Stimulated activated CD4-positive, alpha-beta T cell treated with anti-CD3 and anti-CD28 coated beads, TNF-alpha, amount 100 ng/mL, for 24 hours (primary cell): ENCODE results near the gene BIRC5.
"Not testable (repeated sequence)": the region's sequence is repeated elsewhere in the genome, so short reads cannot be mapped to it uniquely, and the experiment has no call there.

Experiments used
- DNase-seq, 3 experiments: peaks; one replicate each; pipeline ENCODE4 v3.0.0-alpha.2; 2020; ENCODE audit warnings: low read depth in 3 of 3

Gene BIRC5

DNA sequence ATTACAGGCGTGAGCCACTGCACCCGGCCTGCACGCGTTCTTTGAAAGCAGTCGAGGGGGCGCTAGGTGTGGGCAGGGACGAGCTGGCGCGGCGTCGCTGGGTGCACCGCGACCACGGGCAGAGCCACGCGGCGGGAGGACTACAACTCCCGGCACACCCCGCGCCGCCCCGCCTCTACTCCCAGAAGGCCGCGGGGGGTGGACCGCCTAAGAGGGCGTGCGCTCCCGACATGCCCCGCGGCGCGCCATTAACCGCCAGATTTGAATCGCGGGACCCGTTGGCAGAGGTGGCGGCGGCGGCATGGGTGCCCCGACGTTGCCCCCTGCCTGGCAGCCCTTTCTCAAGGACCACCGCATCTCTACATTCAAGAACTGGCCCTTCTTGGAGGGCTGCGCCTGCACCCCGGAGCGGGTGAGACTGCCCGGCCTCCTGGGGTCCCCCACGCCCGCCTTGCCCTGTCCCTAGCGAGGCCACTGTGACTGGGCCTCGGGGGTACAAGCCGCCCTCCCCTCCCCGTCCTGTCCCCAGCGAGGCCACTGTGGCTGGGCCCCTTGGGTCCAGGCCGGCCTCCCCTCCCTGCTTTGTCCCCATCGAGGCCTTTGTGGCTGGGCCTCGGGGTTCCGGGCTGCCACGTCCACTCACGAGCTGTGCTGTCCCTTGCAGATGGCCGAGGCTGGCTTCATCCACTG is at the start of gene BIRC5:
TSS of gene BIRC5 (plus strand) at position 238 of the 690 bp plus-strand sequence. CDS start at position 302, 64 bp downstream.
- peak; percentile 80 to 92 (median 83) for DNase-seq

DNA sequence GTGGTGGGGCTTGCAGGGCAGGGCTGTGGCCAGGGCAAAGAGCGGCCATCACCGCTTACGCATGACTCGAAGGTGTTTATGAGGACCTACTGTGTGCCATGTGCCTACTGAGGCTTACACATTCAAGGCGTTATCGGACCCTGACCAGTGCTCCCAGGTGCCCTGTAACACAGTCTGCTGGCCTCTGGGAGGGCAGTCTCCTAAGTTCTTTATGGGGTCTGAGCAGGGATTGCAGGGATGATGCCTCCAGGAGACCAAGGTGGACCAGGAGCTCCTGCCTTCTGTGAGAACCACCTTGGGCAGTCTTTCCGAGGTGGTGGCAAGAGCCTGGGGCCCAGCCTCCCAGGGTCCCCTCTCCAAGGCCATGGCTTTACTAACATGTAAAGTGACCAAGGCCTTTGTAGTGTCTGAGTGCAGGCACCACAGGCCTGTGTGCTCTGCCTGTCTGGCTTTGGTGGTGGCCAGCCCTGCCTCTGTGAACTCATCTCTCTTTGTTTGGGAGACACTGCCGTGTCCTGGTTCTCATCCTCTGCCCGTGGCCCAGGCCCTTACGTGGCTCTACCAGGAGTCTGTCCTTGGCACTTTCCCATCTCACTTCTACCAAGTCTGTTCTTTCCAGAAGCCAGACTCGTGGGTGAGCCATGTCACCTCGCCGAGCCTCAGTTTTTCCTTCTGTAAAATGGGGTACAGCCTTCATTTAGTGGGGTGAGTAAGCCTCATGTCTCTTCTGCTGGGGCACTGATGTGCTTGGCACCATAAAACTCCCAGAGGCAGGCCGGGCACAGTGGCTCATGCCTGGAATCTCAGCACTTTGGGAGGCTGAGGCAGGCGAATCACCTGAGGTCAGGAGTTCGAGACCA is 49.1 kb upstream of the BIRC5 start:
- DNase-seq, result no peak

DNA sequence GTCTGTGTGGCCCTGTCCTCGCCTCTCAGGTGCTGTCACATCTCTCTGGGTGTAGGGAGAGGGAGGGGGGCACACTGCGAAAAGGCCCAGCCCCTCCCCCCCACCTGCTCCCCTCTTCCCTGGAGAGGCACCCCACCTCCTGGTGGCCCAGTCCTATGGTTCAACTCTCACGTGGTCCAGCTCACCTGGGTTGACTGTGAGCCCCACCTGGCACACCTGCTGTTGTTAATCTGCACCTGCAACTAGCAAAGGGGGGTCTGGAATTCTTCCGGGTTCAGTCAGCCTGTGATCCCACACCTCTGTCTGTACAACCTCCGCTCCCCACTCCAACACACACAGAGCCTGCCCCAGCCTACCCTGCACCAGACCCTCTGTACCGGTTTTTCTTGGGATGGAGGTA is 47.6 kb upstream of the BIRC5 start:
- no peak for DNase-seq

DNA sequence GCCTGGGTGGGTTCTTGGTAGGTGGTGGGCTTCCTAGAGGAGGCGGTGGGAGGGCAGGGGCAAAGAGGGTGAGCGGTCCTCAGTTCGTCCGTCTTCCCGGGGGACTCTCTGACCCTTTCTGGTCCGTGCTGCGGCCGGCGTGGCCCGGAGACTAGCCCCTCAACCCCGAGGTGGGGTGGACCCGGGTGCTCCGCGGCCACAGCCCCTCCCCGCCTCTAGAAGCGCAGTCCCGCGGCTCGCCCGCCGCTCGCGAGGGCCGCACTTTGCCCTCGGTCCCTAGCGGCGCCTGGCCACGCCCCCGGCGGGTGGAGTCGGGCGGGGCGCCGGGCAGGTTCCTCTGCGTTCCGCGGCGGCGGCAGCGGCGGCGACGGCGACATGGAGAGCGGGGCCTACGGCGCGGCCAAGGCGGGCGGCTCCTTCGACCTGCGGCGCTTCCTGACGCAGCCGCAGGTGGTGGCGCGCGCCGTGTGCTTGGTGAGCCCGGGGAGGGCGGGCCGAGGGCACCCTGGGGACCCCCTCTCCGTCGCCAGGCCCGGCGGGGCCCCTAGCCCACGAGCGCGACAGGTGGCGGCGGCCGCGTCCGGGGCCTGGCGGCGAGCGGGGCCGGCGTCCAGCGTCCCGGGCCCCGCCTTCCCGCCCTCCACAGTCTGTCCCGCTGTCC is 45.7 kb upstream of the BIRC5 start, which contains the start of gene SYNGR2:
TSS of gene SYNGR2 (plus strand) at position 340 of the 661 bp plus-strand sequence. CDS start at position 376, 36 bp downstream.
- DNase-seq, result peak; percentile 72 to 85 (median 80)

DNA sequence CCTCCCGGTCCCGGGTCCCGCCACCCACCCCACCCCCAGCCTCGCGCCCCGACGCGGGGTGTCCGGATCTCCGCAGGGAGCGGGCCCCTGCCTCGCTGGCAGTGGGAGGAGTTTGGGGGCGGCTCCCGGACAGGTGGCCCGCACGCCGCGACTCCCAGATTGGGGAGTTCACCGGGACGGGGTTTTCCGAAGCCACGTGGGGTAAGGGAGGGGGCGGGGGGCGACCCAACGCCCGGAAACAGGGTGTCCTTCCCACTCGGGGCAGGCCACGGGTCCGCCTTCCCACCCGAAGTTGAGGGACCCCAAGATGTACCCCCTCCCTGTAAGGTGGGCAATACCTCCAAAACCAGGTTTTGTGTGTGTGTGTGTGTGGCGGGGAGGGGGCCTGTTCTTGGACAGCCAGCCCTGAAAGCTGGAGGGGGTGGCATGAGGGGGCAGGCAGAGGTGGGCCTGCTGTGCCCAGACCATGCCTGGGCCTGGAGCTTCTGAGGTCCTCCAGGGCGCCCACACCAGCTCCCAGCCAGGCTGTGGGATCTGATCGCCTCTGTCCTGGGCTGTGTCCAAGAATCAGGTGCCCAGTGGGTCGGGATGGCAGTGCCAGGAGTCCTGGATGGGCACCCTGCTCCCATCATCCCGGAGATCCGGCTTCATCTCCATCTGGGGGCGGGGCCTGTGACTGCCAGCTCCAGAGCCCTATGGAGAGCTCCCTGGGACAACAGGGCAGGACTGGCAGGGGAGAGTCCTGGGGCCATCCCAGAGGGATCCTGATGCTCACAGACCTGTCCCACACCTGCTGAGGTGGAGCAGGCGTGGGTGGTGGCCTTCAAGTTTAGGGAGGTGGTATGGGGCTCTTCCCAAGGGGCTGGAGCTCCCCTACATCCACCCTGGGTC is 44.9 kb upstream of the BIRC5 start:
- peak; percentile 35 to 66 (median 36) for DNase-seq

DNA sequence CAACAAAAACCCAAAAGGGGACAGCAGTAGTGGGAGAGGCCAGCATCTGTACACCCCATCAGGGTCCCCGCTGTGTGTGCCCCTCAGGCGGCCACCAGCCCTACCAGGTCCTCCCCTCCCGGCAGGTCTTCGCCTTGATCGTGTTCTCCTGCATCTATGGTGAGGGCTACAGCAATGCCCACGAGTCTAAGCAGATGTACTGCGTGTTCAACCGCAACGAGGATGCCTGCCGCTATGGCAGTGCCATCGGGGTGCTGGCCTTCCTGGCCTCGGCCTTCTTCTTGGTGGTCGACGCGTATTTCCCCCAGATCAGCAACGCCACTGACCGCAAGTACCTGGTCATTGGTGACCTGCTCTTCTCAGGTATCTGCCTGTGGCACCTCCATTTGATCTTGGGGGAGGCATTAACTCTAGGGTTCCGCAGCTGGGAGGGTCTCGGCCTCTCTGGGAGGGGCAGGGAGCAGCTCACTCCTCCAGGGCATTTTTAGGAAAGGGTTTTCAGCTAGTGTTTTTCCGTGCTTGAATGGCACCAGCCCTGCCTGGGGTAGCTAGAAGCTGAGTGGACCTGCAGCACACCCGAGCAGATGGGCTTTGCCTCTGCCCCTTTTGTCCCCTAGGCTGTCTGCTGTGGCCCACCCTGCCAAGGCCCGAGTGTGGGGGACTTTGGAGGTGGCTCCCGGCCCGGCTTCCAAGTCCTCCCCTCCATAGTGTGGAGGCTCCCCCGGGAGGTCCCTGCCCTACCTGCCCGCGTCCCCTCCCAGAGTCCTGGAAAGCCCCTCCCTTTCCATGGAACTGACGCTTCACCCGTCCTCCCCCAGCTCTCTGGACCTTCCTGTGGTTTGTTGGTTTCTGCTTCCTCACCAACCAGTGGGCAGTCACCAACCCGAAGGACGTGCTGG is 43.1 kb upstream of the BIRC5 start:
- DNase-seq, result no peak

DNA sequence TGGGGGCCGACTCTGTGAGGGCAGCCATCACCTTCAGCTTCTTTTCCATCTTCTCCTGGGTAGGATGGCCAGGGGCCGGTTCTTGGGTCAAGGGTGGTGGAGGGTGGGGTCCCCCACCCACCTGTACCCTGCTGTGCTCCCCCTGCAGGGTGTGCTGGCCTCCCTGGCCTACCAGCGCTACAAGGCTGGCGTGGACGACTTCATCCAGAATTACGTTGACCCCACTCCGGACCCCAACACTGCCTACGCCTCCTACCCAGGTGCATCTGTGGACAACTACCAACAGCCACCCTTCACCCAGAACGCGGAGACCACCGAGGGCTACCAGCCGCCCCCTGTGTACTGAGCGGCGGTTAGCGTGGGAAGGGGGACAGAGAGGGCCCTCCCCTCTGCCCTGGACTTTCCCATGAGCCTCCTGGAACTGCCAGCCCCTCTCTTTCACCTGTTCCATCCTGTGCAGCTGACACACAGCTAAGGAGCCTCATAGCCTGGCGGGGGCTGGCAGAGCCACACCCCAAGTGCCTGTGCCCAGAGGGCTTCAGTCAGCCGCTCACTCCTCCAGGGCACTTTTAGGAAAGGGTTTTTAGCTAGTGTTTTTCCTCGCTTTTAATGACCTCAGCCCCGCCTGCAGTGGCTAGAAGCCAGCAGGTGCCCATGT is 42.3 kb upstream of the BIRC5 start:
- DNase-seq, result not testable (repeated sequence)

DNA sequence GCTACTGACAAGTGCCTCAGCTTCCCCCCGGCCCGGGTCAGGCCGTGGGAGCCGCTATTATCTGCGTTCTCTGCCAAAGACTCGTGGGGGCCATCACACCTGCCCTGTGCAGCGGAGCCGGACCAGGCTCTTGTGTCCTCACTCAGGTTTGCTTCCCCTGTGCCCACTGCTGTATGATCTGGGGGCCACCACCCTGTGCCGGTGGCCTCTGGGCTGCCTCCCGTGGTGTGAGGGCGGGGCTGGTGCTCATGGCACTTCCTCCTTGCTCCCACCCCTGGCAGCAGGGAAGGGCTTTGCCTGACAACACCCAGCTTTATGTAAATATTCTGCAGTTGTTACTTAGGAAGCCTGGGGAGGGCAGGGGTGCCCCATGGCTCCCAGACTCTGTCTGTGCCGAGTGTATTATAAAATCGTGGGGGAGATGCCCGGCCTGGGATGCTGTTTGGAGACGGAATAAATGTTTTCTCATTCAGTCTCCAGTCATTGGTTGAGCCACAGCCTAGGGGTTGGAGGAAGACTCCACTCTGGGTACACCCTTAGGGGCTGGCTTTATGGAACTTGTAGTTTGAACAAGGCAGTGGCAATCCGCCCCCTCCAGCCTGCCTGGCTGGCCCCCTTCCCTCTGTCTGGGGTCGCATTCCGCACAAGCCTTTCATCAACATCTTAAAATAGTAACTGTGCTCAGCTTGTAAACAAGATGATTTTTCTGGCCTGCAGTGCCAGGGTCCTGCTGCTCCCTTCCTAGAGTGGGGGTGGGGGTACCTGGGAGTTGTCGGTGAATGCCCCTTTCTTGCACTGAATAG is 41.6 kb upstream of the BIRC5 start:
- DNase-seq, result no peak

DNA sequence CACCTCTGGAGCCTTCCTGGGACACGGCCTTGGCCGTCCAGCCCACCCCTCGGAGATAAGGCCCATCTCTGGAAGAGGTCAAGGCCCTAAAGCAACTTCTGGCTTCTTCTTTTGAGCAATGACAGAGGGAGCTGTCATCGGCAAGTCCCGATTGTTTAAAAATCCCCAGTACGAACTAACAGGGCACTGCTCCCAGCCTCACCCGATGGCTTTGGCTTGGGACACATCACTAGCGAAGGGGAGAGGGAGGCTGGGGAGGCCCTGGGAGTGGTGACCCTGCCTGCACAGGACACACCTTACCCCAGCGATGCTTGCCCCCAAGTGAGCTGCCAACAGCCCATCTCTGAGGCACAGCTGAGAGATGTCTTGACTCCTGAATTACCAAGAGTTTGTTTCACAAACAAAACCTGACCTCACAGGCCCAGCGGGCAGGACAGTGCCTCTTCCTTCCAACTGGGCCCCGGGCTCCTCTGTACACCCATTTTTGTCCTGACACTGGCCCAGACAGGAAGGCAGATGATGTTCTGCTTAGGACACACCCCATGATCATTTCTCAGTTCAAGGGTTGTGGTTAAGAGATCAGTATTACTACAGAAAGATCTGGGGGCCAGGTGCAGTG is 40.8 kb upstream of the BIRC5 start:
- DNase-seq, result no peak

DNA sequence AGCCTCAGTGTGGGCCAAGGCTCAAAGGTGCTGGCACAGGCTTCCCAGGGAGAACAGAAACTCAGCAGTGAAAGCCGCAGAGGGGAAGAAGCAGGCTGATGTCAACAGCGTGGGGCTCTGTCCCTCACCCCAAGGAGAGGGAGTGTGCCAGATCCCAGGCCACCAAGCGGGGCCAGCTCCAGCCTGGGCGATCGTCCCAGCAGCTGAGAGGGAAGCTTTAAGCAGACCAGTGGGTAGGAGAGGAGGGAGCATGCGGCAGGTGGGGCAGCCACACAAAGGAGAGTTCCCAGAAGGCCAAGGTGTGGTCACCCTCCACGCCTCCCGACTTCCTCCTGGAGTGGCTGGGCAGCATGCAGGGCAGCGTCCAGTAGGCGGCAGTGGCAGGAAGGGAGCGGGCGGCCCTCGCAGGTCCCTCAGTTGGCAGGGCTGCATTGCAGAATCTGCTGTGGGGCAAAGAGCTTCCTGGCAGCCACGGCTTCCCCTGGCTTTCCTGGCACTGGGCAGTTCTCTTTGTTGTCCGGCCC is 39.6 kb upstream of the BIRC5 start:
- no peak for DNase-seq

DNA sequence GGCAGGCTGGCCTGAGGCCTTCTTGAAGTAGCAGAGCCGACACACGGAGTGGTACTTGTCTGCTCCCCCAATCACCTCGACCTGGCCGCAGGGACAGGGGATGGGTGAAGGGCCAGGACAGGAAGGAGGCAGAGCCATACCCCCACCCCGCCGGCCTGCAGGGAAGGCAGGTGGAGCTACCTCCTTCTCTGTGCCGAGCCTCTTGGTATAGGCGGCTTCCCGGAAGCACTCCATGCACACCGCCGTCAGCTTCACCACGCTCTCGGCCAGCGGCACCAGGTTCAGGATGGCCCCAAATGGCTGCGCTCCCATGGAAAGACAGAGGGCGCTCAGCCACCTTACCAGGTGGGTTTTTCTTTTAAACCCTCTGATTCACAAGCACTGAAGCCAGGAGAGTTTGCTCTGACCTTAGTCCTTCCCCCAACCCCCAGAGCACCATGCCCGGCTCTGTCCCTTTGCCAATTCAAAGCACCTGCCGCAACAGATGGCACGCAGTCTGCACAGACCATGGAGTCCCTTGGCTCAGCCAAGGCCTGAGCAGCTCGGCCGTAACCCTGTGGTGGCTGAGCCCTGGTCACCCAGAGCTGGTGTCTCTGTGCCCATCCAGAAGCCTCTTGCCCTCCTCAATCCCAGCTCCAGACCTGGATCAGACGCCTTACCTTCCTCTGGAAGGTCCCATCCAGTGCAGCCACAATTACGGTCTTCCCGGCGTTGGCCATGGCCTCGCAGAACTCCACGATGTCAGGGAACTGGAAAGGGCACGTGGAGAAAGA is 39.0 kb upstream of the BIRC5 start:
- no peak for DNase-seq

DNA sequence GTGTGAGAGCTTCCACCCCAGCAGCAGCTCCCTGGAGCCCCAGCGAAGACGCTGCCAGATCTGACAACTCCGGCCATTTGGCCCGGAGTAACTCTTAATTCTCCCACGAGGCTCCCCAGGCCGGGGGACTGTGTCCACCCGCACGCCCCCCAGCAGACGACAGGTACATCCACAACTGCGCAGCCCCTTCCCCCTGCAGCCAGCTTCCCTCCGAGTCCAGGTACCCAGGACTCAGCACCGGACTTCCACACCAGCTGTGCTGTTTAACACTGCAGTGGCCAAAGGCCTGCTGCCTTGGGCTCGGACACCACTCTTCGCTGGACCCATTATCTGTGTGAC is 38.4 kb upstream of the BIRC5 start:
- no peak for DNase-seq

DNA sequence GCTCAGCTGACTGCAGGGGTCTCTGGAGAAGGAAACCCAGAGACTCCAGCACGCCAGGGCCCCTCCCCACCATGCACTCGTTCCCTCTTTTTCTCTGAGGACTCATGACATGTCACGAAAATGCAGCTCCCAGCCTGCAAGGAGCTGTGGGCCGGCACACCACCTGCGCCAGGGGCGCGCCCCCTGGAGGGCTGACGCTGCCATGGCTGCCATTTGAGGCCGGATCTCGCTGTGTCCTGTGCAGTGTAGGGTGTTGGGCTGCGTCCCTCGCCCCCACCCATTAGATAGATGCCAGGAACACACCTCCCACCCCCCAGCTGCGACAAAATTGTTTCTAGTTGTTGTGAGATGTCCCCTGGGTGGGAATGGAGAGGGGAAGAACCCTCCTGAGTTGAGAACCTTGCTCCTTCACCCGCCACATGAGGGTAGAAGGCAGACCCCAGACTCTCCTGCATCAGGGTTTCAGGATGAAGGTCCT is 37.5 kb upstream of the BIRC5 start:
- peak; percentile 60 to 73 (median 65) for DNase-seq

DNA sequence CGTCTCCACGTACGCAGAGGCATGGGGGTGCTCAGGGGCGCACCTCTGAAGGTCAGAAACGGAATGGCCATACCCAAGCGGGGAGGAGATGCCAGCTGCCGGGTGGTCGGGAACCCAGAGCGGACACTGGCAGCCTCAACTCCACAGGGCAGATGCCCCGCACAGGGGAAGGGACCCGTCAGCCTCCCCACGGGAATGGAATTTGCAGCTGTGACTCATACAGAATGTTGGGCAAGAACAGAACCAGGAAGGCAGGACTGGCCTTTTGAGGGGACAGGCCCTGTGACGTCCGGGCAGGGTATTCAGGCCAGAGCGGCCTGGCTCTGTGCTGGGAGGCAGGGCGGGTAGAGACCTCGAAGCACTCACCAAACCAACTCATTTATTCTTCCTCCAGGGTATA is 34.7 kb upstream of the BIRC5 start:
- no peak for DNase-seq

DNA sequence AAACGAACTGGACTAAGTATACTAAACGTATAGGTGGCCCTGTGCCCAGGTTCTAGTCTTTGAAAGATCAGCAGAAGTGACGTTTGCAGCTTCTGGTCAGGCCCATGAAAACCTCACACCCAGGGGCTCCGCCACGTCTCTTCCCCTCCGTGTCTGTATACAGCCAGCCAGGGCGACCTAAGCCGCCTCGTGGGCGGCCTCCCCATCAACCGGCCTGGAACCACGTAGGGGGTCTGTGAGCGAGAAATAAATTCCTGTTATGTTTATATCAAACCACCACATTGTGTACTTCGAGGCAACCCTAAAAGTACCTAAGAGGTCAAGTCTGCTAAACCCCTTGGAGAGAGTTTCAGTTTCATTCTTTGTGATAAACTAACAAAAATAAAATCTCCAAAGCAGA is 34.0 kb upstream of the BIRC5 start:
- DNase-seq, result no peak

DNA sequence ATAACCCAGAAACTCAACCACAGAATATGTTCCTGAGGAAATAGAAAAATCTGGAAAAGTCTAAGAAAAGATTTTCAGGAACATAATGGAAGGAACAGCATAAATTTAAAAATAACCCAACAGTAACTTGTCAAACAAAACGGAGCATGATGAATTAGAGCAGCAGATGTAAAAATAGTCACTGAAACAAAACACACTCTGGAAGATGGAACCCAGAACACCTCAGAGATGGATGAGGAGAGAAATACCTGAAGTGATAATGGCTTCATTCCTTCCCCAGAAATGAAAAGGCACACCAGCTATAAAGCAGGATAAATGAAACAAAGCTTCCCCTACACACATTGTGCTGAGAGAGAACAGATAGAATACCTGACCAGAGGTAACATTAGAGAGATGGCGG is 33.5 kb upstream of the BIRC5 start:
- DNase-seq, result no peak

DNA sequence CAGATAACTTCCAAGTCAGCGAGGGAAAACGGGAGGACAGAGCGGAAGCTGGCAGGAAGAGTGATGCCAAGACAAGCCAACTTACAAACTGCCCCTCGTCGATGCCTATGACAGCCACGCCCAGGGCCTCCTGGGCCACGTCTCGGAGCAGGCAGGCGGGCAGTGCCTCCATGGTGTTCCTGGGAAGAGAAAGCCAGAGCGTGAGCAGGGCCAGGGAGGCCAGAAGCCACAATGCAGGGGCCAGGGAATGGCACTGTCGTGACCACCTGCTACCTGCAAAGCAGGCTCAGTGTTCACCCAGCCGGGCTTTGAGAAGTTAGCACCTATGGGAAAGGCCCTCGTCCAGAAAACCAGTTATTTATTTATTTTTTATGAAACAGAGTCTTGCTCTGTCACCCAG is 31.5 kb upstream of the BIRC5 start:
- no peak for DNase-seq
